Measurements from ENCODE around the gene MARCHF6. TPM values are rescaled to one million over a fixed set of nuclear protein-coding genes. Genes with fewer than 3 reads are reported as not detected.

MARCHF6 gene
- total RNA-seq, 2 donors from 2014 or later = 89.5 to 103 TPM

- H3K4me1 ChIP-seq = no peaks in the 10 kb centered on the region
- no peak for DNase-seq (ENCODE audit: low spot score)
- no peaks in the 10 kb centered on the region for H3K27me3 ChIP-seq
These were observed 31.6 kb upstream of the MARCHF6 start for GRCh38 chr5:10321882-10322281.

GRCh38 chr5:10323588-10324488 lies 29.7 kb upstream of the MARCHF6 start:
- H3K36me3 ChIP-seq = no peaks in the 10 kb centered on the region
- H3K4me1 ChIP-seq = no peaks in the 10 kb centered on the region
- no peak overlapping the region for H3K4me3 ChIP-seq
- DNase-seq (ENCODE audit: low spot score) = no peak
- no peak overlapping the region for H3K27ac ChIP-seq
- no peaks in the 10 kb centered on the region for H3K9me3 ChIP-seq
- H3K27me3 ChIP-seq = no peaks in the 10 kb centered on the region
- TF ChIP-seq CTCF (IDR thresholded peaks at IDR 0.05) = no peak

More at GRCh38 chr5:10321882-10322281, 31.6 kb upstream of the MARCHF6 start:
- no peak overlapping the region for H3K4me3 ChIP-seq
- no peak for TF ChIP-seq CTCF (IDR thresholded peaks at IDR 0.05)
- no peaks in the 10 kb centered on the region for H3K36me3 ChIP-seq
- H3K27ac ChIP-seq = no peak overlapping the region
- no peaks in the 10 kb centered on the region for H3K9me3 ChIP-seq

GRCh38 chr5:10324518-10325370 lies 28.8 kb upstream of the MARCHF6 start:
- H3K36me3 ChIP-seq = no peaks in the 10 kb centered on the region
- no peak for TF ChIP-seq CTCF (IDR thresholded peaks at IDR 0.05)
- peak overlapping the region in 1 of 2 donors; percentile 19 for H3K27ac ChIP-seq
- H3K4me3 ChIP-seq = no peak overlapping the region
- DNase-seq (ENCODE audit: low spot score) = peak; percentile 42
- peaks cover 0 to 6% of the 10 kb centered on the region in 2 donors for H3K4me1 ChIP-seq
- no peaks in the 10 kb centered on the region for H3K9me3 ChIP-seq
- no peaks in the 10 kb centered on the region for H3K27me3 ChIP-seq

- Histone ChIP-seq H3K9me3 (no peaks in the 10 kb centered on the region), H3K27ac (no peak overlapping the region), H3K27me3 (no peaks in the 10 kb centered on the region), H3K4me3 (no peak overlapping the region), H3K36me3 (no peaks in the 10 kb centered on the region), H3K4me1 (peaks cover 0 to 37% of the 10 kb centered on the region in 2 donors)
- no peak for TF ChIP-seq CTCF (IDR thresholded peaks at IDR 0.05)
- DNase-seq (ENCODE audit: low spot score) = no peak
These were observed 25.2 kb upstream of the MARCHF6 start for GRCh38 chr5:10328323-10328722.

- Histone ChIP-seq H3K27me3 (no peaks in the 10 kb centered on the region), H3K9me3 (no peaks in the 10 kb centered on the region), H3K36me3 (no peaks in the 10 kb centered on the region), H3K4me3 (no peak overlapping the region), H3K4me1 (peaks cover 0 to 47% of the 10 kb centered on the region in 2 donors), H3K27ac (peak overlapping the region; percentile 5 to 87)
- DNase-seq (ENCODE audit: low spot score) = no peak
- TF ChIP-seq CTCF (IDR thresholded peaks at IDR 0.05) = no peak
These were observed 24.1 kb upstream of the MARCHF6 start for GRCh38 chr5:10329446-10329819.

Data from right atrium auricular region (tissue), 2 donors.